ENCODE measurements around the gene PCNX2. TPM values are rescaled to one million over a fixed set of nuclear protein-coding genes. Genes with fewer than 3 reads are reported as not detected.

Gene PCNX2
- total and polyA plus RNA-seq, 5 donors, result 0.66 to 5.0 (median 3.1) TPM

DNA sequence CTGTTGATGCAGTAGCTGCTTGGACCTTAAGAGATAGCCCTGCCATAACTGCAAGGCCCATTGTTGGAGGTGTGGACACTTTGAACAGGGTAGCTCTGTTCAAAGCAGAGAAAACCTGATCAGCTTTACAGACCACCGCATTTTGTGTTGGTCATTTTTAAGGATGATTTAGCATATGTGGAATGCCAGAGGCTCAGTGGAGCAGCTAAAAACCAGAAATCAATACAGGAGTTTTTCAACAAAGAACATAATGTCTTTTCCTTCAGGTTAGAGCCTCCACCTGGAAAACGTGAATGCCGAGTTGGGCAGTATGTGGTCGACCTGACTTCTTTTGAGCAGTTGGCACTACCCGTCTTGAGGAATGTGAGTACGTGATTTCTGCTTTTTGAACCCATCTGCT is 339.4 kb downstream of the PCNX2 start:
- H3K9me3 ChIP-seq (ENCODE audit: control insufficient read depth, low read length), result no peaks in the 10 kb centered on the region
- H3K4me1 ChIP-seq (ENCODE audit: control insufficient read depth, insufficient read depth, low read length), result peaks cover 5% of the 10 kb centered on the region
- no peak for DNase-seq
- no peaks in the 10 kb centered on the region for H3K27me3 ChIP-seq (ENCODE audit: control insufficient read depth, insufficient read depth)
- H3K27ac ChIP-seq (ENCODE audit: low read length), result no peak overlapping the region
- intact Hi-C loops (cut with DNase I), result loop anchor here in 1 of 4 donors (10.0 kb wide), 1 partner anchor 151 kb away; the partner anchor contains the start of gene MAP10
- H3K4me3 ChIP-seq (ENCODE audit: low read length), result no peak overlapping the region
- no peak for ATAC-seq
- 97% methylated on average over 6 of the region's 6 CpGs for WGBS

GRCh38 chr1:232954594-232955365 is 340.7 kb downstream of the PCNX2 start:
- Histone ChIP-seq H3K27ac (ENCODE audit: low read length) (no peak overlapping the region), H3K4me3 (ENCODE audit: low read length) (no peak overlapping the region), H3K4me1 (ENCODE audit: control insufficient read depth, insufficient read depth, low read length) (peaks cover 5% of the 10 kb centered on the region), H3K9me3 (ENCODE audit: control insufficient read depth, low read length) (no peaks in the 10 kb centered on the region), H3K27me3 (ENCODE audit: control insufficient read depth, insufficient read depth) (no peaks in the 10 kb centered on the region)
- DNase-seq (no peak), ATAC-seq (no peak)
- intact Hi-C loops (cut with DNase I), result loop anchor here in 1 of 4 donors (10.0 kb wide), 1 partner anchor 150 kb away; the partner anchor contains the start of gene MAP10
- 80% methylated on average over 4 of the region's 4 CpGs for WGBS

- 85% methylated on average over 2 of the region's 2 CpGs for whole genome bisulfite sequencing
- H3K9me3 ChIP-seq (ENCODE audit: control insufficient read depth, low read length), result no peaks in the 10 kb centered on the region
- H3K4me3 ChIP-seq (ENCODE audit: low read length), result no peak overlapping the region
- intact Hi-C loops (cut with DNase I), result loop anchor here in 1 of 4 donors (10.0 kb wide), 1 partner anchor 148 kb away; the partner anchor contains the start of gene MAP10
- H3K27me3 ChIP-seq (ENCODE audit: control insufficient read depth, insufficient read depth), result no peaks in the 10 kb centered on the region
- no peak overlapping the region for H3K27ac ChIP-seq (ENCODE audit: low read length)
- ATAC-seq, result no peak
- H3K4me1 ChIP-seq (ENCODE audit: control insufficient read depth, insufficient read depth, low read length), result peaks cover 5% of the 10 kb centered on the region
- DNase-seq, result peak in 2 of 3 donors; percentile 31 to 53
Observed at GRCh38 chr1:232952514-232953499, 342.7 kb downstream of the PCNX2 start.

DNA sequence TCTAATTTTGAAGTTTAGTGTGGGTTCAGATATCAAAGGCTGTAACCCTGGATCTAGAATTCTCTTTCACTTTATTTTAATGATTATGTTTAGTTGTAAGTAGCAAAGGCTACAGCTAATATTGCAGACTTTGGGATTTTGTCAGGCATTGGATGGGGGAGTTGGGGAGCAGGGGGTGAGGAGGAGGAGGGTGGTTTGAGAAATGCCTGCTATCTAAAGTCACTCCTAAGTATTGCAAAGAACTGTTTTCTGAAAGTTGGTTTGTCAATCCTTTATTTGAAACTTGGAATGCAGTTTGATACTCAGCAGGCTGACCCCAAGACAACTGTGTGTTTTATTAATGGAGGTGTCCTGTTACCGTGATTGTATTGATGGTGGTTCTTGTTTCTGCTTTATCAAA is 343.9 kb downstream of the PCNX2 start:
- Histone ChIP-seq H3K4me1 (ENCODE audit: control insufficient read depth, insufficient read depth, low read length) (peaks cover 5% of the 10 kb centered on the region), H3K9me3 (ENCODE audit: control insufficient read depth, low read length) (no peaks in the 10 kb centered on the region), H3K27me3 (ENCODE audit: control insufficient read depth, insufficient read depth) (no peaks in the 10 kb centered on the region), H3K4me3 (ENCODE audit: low read length) (peak overlapping the region; percentile 79), H3K27ac (ENCODE audit: low read length) (no peak overlapping the region)
- ATAC-seq, result no peak
- DNase-seq, result no peak
- WGBS, result 43% methylated on average over 1 of the region's 1 CpG
- intact Hi-C loops (cut with DNase I), result loop anchor here in 1 of 4 donors (10.0 kb wide), 1 partner anchor 147 kb away; the partner anchor contains the start of gene MAP10

DNA sequence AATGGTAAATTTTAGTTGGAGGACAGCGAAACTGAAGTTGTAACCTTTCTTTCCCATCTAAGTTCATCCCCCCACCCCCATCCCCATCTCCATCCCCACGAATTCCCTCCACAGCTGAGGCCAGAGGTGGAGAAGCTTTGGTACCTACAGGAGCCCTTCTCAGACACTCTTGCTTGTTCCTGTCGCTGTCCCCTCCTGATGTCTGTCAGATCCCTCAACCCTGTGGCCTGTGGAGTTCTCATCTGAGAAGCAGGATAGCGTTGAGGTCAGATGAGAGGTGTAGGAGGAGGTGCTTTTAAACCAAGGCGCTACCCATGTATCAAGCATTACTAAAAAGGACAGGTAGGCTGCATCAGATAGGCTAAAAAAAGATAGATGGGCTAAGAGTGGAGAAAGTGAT is 344.3 kb downstream of the PCNX2 start:
- no peak overlapping the region for H3K27ac ChIP-seq (ENCODE audit: low read length)
- peak; percentile 17 to 50 for ATAC-seq
- 23% methylated on average over 5 of the region's 5 CpGs for WGBS

GRCh38 chr1:232950197-232951176 is 345.0 kb downstream of the PCNX2 start, which contains the start of gene NTPCR:
TSS of gene NTPCR (plus strand) at chr1:232950611. CDS start at chr1:232950711, 100 bp downstream.
- peak; percentile 95 to 98 (median 97) for DNase-seq
- intact Hi-C loops (cut with DNase I), result loop anchor here in 1 of 4 donors (10.0 kb wide), 1 partner anchor 146 kb away; the partner anchor contains the start of gene MAP10
- Histone ChIP-seq H3K4me3 (ENCODE audit: low read length) (peak within 1 kb of the TSS; percentile 79), H3K4me1 (ENCODE audit: control insufficient read depth, insufficient read depth, low read length) (peaks cover 5% of the 10 kb centered on the region), H3K27me3 (ENCODE audit: control insufficient read depth, insufficient read depth) (no peaks in the 10 kb centered on the region), H3K27ac (ENCODE audit: low read length) (peak within 1 kb of the TSS; percentile 82), H3K9me3 (ENCODE audit: control insufficient read depth, low read length) (no peaks in the 10 kb centered on the region)
- peak; percentile 95 to 97 for ATAC-seq
- WGBS, result under 1% methylated on average over 56 of the region's 56 CpGs

More for the DNA sequence above, 344.3 kb downstream of the PCNX2 start:
- H3K4me3 ChIP-seq (ENCODE audit: low read length), result peak overlapping the region; percentile 79
- H3K9me3 ChIP-seq (ENCODE audit: control insufficient read depth, low read length), result no peaks in the 10 kb centered on the region
- H3K4me1 ChIP-seq (ENCODE audit: control insufficient read depth, insufficient read depth, low read length), result peaks cover 5% of the 10 kb centered on the region
- no peaks in the 10 kb centered on the region for H3K27me3 ChIP-seq (ENCODE audit: control insufficient read depth, insufficient read depth)
- no peak for DNase-seq
- intact Hi-C loops (cut with DNase I), result loop anchor here in 1 of 4 donors (10.0 kb wide), 1 partner anchor 146 kb away; the partner anchor contains the start of gene MAP10

DNA sequence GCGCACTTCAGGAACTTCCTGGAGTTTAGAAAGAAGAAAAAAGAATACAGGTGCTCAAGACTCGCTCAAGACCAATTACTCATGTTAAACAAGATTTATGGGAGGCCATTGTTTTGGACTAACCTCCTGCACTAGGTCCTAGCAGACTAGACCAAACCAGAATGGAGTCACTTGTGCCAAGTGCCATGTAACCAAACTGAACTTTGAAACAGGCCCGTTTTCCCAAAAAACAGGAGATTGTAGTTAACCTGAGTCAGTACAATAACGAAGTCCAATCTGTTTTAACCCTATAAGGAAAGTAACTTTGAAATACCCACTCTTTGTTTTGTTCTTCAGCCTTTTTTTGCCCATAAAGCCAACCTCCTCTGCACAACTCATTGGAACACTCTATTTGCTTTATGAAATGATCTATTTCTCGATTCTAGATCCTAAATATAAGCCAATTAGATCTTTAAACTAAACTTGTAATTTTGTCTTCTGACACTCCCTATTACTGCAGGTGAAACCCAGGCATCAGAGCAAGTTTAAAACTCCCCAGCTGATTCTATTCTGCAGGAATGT is 345.8 kb downstream of the PCNX2 start:
- Histone ChIP-seq H3K27me3 (ENCODE audit: control insufficient read depth, insufficient read depth) (no peaks in the 10 kb centered on the region), H3K9me3 (ENCODE audit: control insufficient read depth, low read length) (no peaks in the 10 kb centered on the region), H3K4me1 (ENCODE audit: control insufficient read depth, insufficient read depth, low read length) (peaks cover 5% of the 10 kb centered on the region), H3K4me3 (ENCODE audit: low read length) (peak overlapping the region; percentile 79), H3K27ac (ENCODE audit: low read length) (no peak overlapping the region)
- 92% methylated on average over 5 of the region's 5 CpGs for WGBS
- DNase-seq (no peak), ATAC-seq (no peak)
- intact Hi-C loops (cut with DNase I), result loop anchor here in 2 of 4 donors (10.0 kb wide), 2 partner anchors 145 to 315 kb away; partner anchors contain the start of genes SIPA1L2 (in 2 of the 2) and MAP10 (in 1 of the 2)

DNA sequence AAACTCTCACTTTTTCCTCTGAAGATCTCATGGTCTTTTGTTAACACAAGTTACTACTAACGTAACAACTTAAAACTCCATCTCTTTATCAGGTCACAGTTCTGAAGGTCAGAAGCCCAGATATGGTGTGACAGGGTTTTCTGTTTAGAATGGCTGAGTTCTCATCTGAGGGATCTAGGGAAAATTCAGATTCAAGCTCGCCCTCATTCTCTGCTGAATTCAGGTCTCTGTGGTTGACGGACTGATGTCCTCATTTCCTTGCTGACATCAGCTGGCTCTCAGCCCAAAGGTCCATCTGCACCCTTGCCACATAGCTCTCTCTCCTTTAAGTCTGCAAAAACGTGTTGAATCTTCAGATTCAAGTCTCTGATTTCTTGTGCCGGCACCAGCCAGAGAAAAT is 351.2 kb downstream of the PCNX2 start:
- Histone ChIP-seq H3K9me3 (ENCODE audit: control insufficient read depth, low read length) (no peaks in the 10 kb centered on the region), H3K4me3 (ENCODE audit: low read length) (no peak overlapping the region), H3K27me3 (ENCODE audit: control insufficient read depth, insufficient read depth) (no peaks in the 10 kb centered on the region), H3K27ac (ENCODE audit: low read length) (no peak overlapping the region), H3K4me1 (ENCODE audit: control insufficient read depth, insufficient read depth, low read length) (no peaks in the 10 kb centered on the region)
- intact Hi-C loops (cut with DNase I), result loop anchor here in 2 of 4 donors (10.0 kb wide), 1 partner anchor 310 kb away; the partner anchor contains the start of gene SIPA1L2 (in 2 of the 2)
- WGBS, result 73% methylated on average over 5 of the region's 5 CpGs
- DNase-seq (no peak), ATAC-seq (no peak)

DNA sequence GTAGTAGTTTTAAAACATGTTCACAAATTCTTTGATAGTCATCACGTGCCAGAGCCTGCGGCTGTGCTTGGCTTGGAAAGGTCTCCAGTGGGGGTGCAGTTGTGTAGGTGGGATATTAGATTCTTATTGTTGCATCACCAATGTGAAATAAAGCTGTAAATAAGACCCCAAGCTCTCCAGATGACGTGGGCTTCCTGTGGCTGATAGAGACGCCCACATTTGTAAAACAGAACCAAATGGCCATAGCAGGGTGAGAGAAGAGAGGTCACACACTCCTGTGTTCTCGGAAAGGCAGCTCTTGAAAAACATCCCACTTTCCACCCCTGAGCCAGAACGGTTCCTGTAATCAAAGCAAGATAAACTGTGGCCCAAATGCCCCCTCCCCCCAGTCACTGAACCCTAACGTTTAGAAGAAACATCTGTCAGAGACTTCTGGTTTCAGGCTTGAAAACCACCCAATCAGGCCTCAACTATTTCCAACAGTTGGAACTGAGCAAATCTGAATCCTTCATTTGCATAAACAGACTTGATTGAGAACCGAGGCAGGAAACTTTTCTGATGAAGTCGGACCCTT is 351.8 kb downstream of the PCNX2 start:
- no peak for ATAC-seq
- intact Hi-C loops (cut with DNase I), result loop anchor here in 2 of 4 donors (10.0 kb wide), 1 partner anchor 309 kb away; the partner anchor contains the start of gene SIPA1L2 (in 2 of the 2)
- 37% methylated on average over 9 of the region's 9 CpGs for WGBS
- no peaks in the 10 kb centered on the region for H3K27me3 ChIP-seq (ENCODE audit: control insufficient read depth, insufficient read depth)
- no peak for DNase-seq
- no peak overlapping the region for H3K27ac ChIP-seq (ENCODE audit: low read length)
- no peaks in the 10 kb centered on the region for H3K4me1 ChIP-seq (ENCODE audit: control insufficient read depth, insufficient read depth, low read length)
- no peak overlapping the region for H3K4me3 ChIP-seq (ENCODE audit: low read length)
- no peaks in the 10 kb centered on the region for H3K9me3 ChIP-seq (ENCODE audit: control insufficient read depth, low read length)

Measured in right cardiac atrium (tissue), 5 donors.